ENCODE measurements around the gene TRIM44. TPM values are rescaled to one million over a fixed set of nuclear protein-coding genes. Genes with fewer than 3 reads are reported as not detected.

The TRIM44 gene
- total and polyA plus RNA-seq, 12 donors: 5.5 to 89.8 (median 34.1) TPM

DNA sequence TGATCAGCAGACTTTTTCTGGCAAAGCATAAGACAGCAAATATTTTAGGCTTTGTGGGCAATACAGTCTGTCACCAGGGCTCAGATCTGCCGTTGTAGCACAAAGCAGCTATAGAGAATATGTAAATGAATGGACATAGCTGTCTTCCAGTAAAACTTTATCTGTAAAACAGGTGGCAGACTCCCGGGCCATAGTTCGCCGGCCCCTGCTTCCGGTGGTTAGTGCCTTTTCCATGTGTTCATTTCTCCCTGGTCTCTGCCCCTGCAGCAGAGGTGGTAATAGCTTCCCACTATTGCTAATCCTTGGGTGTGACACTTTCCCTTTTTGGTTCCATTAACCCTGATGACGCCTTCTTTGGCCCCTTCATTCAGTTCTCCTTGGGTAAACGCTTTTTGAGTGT is 187.6 kb downstream of the TRIM44 start:
- WGBS, 4 donors: 86 to 94% (median 87%) methylated on average over 7 of the region's 7 CpGs
- no peaks in the 10 kb centered on the region for H3K36me3 ChIP-seq (replicated peaks in 1 of 2)
- TF ChIP-seq POLR2A (IDR thresholded peaks at IDR 0.05): no peak
- TF ChIP-seq CTCF (IDR thresholded peaks at IDR 0.05): no peak
- no peaks in the 10 kb centered on the region for H3K4me1 ChIP-seq (replicated peaks in 1 of 2)
- no peaks in the 10 kb centered on the region for H3K9me3 ChIP-seq (replicated peaks in 1 of 3)
- H3K27ac ChIP-seq: no peak overlapping the region
- H3K27me3 ChIP-seq: no peaks in the 10 kb centered on the region
- DNase-seq: no peak
- intact Hi-C loops (cut with DNase I): no loop called here
- no peak overlapping the region for H3K4me3 ChIP-seq

- TF ChIP-seq CTCF (IDR thresholded peaks at IDR 0.05) (no peak), POLR2A (IDR thresholded peaks at IDR 0.05) (no peak)
- H3K27ac ChIP-seq: no peak overlapping the region
- intact Hi-C loops (cut with DNase I): no loop called here
- no peaks in the 10 kb centered on the region for H3K27me3 ChIP-seq
- DNase-seq: no peak
- no peaks in the 10 kb centered on the region for H3K36me3 ChIP-seq (replicated peaks in 1 of 2)
- H3K9me3 ChIP-seq (replicated peaks in 1 of 3): no peaks in the 10 kb centered on the region
- WGBS, 4 donors: 93 to 95% (median 94%) methylated on average over 3 to 6 of the region's 6 CpGs
- no peaks in the 10 kb centered on the region for H3K4me1 ChIP-seq (replicated peaks in 1 of 2)
- no peak overlapping the region for H3K4me3 ChIP-seq
These were observed 188.8 kb downstream of the TRIM44 start for GRCh38 chr11:35851342-35851741.

DNA sequence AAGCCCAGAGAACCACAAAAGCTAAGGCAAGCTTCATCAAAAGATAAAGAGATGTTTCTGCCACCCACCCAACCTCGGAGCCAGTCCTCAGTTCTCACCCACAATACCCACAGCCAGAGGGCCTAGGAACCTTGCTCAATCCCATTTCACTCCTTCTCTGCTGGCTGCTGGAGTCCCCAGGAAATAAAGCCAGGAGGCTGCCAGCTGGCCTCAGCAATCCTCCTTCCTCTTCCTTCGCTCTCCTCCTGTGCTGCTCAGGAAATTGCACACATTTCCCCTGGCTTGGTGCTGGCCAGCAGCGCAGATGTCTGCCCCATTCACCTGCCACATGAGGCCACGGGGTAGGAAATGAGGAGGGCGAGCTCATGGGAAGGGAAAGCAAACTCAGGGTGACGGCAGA is 189.5 kb downstream of the TRIM44 start:
- no peaks in the 10 kb centered on the region for H3K4me1 ChIP-seq (replicated peaks in 1 of 2)
- WGBS, 4 donors: 64 to 78% (median 69%) methylated on average over 6 of the region's 6 CpGs
- no peaks in the 10 kb centered on the region for H3K9me3 ChIP-seq (replicated peaks in 1 of 3)
- H3K4me3 ChIP-seq: no peak overlapping the region
- no peaks in the 10 kb centered on the region for H3K27me3 ChIP-seq
- peak in 1 of 6 experiments; percentile 15 for TF ChIP-seq CTCF (IDR thresholded peaks at IDR 0.05)
- no peak for TF ChIP-seq POLR2A (IDR thresholded peaks at IDR 0.05)
- peak in 6 of 7 donors; percentile 17 to 54 (median 30) for DNase-seq
- intact Hi-C loops (cut with DNase I): no loop called here
- H3K27ac ChIP-seq: no peak overlapping the region
- no peaks in the 10 kb centered on the region for H3K36me3 ChIP-seq (replicated peaks in 1 of 2)

DNA sequence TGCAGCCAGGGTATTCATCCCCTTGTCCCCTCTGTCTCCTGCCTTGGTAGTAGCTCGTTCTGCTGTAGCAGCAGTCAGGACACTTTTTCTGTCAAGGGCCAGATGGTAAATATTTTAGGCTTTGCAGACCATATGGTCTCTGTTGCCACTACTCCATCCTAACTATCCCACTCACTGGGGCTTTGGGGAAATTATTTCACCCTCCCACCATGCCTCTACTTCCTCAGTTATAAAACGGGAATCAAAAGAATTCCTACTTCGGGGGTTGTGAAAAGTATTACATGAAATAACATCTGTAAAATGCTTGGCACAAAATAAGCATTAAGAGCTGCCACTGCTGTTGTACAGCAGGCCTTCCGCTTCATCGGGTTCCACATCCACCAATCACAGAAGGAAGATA is 191.4 kb downstream of the TRIM44 start:
- WGBS, 4 donors: 76 to 88% (median 83%) methylated on average over 5 of the region's 5 CpGs
- Histone ChIP-seq H3K27me3 (no peaks in the 10 kb centered on the region), H3K36me3 (replicated peaks in 1 of 2) (no peaks in the 10 kb centered on the region), H3K27ac (no peak overlapping the region), H3K9me3 (replicated peaks in 1 of 3) (no peaks in the 10 kb centered on the region), H3K4me1 (replicated peaks in 1 of 2) (no peaks in the 10 kb centered on the region), H3K4me3 (no peak overlapping the region)
- no peak for DNase-seq
- intact Hi-C loops (cut with DNase I): no loop called here
- no peak for TF ChIP-seq CTCF (IDR thresholded peaks at IDR 0.05)
- no peak for TF ChIP-seq POLR2A (IDR thresholded peaks at IDR 0.05)
